ENCODE measurements around the gene MARVELD3.
"Not testable (repeated sequence)": the region's sequence is repeated elsewhere in the genome, so short reads cannot be mapped to it uniquely, and the experiment has no call there.

MARVELD3 gene, protein sequence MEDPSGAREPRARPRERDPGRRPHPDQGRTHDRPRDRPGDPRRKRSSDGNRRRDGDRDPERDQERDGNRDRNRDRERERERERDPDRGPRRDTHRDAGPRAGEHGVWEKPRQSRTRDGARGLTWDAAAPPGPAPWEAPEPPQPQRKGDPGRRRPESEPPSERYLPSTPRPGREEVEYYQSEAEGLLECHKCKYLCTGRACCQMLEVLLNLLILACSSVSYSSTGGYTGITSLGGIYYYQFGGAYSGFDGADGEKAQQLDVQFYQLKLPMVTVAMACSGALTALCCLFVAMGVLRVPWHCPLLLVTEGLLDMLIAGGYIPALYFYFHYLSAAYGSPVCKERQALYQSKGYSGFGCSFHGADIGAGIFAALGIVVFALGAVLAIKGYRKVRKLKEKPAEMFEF

DNA sequence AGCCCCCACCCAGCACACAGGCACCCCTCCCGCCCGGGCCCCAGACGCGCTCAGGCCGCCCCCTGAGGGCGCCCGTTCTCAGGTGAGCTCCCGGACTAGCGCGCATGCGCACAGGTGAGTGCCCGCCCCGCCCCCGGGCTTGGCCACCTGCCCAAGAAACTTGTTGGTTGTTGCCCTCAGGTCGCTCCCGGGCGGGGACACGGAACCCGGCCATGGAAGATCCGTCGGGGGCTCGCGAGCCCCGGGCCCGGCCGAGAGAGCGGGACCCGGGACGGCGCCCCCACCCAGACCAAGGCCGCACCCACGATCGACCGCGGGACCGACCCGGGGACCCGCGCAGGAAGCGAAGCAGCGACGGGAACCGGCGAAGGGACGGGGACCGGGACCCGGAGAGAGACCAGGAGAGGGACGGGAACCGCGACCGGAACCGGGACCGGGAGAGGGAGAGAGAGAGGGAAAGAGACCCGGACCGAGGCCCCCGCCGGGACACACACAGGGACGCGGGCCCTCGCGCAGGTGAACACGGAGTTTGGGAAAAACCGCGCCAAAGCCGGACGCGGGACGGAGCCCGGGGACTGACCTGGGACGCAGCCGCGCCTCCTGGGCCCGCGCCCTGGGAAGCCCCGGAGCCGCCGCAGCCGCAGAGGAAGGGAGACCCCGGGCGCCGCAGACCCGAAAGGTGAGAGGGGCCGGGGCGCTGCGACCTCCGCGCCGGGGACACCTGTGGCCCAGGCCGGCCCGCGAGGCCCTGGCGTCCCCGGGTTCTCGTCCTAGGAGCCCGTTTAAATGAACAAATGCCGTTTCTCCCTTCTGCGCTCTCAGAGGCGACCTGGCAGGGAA, at the start of gene MARVELD3:
TSS of gene MARVELD3 (plus strand) at position 167 of the 840 bp plus-strand sequence. CDS start at position 213, 46 bp downstream.
- DNase-seq (ENCODE audit: low read depth), result no peak

DNA sequence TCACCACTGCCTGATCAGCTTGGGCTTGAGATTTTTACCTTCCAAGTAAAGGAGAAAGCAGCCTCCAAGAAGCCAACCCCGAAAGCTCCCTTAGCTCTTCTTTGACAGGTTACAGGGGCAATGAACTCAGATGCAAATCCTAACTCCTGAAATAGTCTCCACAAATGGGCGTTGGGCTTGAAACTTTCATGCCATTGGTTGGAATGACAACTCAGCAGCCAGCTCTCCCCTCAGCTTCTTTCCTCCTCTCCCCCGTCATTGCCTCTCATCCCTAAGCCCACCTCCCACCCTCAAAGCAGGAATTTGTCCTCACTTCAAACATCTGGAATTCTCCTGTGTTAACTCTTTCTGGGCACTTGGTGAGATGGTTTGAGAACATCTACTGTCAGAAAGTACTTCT, 49.0 kb upstream of the MARVELD3 start, which contains the start of gene TAT:
TSS of gene TAT (minus strand) at position 122 of the 400 bp plus-strand sequence. CDS start 677 bp downstream, outside the sequence.
- H3K4me3 ChIP-seq (ENCODE audit: control insufficient read depth, low read depth, low read length), result no peak within 1 kb of the TSS
- TF ChIP-seq, protein P1, sequence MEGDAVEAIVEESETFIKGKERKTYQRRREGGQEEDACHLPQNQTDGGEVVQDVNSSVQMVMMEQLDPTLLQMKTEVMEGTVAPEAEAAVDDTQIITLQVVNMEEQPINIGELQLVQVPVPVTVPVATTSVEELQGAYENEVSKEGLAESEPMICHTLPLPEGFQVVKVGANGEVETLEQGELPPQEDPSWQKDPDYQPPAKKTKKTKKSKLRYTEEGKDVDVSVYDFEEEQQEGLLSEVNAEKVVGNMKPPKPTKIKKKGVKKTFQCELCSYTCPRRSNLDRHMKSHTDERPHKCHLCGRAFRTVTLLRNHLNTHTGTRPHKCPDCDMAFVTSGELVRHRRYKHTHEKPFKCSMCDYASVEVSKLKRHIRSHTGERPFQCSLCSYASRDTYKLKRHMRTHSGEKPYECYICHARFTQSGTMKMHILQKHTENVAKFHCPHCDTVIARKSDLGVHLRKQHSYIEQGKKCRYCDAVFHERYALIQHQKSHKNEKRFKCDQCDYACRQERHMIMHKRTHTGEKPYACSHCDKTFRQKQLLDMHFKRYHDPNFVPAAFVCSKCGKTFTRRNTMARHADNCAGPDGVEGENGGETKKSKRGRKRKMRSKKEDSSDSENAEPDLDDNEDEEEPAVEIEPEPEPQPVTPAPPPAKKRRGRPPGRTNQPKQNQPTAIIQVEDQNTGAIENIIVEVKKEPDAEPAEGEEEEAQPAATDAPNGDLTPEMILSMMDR (IDR thresholded peaks at IDR 0.05; ENCODE audit: control insufficient read depth, insufficient read depth, low read depth, low read length, missing control alignments), result no peak
- no peak for DNase-seq (ENCODE audit: low read depth)

More for the DNA sequence above, at the start of gene MARVELD3:
- TF ChIP-seq, protein P1 (IDR thresholded peaks at IDR 0.05; ENCODE audit: control insufficient read depth, insufficient read depth, low read depth, low read length, missing control alignments), result no peak
- H3K4me3 ChIP-seq (ENCODE audit: control insufficient read depth, low read depth, low read length), result peak within 1 kb of the TSS; percentile 24

DNA sequence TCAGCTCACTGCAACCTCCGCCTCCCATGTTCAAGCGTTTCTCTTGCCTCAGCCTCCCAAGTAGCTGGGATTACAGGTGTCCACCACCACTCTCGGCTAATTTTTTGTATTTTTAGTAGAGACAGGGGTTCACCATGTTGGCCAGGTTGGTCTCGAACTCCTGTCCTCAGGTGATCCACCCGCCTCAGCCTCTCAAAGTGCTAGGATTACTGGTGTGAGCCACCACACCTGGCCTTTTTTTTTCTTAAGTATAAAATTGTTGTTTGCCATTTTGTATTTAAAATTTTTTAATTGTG, 43.5 kb upstream of the MARVELD3 start:
- not testable (repeated sequence) for DNase-seq (ENCODE audit: low read depth); H3K4me3 ChIP-seq (ENCODE audit: control insufficient read depth, low read depth, low read length)

DNA sequence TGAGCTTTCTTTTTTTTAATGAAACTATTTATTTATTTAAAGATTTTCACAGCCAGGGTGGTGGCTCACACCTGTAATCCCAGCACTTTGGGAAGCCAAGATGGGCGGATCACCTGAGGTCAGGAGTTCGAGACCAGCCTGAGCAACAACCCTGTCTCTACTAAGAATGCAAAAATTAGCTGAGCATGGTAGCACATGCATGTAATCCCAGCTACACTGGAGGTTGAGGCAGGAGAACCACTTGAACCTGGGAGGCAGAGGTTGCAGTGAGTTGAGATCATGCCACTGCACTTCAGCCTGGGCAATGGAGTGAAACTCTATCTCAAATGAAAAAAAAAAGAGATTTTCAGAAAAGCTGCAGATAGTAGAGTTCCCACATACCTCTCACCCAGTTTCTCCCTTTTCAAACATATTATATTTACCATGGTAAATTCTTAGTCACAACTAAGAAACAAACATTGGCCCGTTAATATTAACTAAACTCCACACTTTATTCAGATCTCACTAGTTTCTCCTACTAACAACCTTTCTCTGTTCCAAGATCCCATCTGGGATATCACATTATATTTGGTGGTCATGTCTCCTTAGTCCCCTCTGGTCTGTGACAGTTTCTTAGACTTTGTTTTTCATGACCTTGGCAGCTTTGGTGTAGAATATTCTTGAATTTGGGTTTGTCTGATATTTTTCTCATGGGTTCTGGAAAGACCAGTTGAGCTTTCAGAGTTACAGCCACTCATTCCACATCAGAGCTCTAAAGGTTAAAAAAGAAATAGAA, 41.3 kb upstream of the MARVELD3 start:
- TF ChIP-seq, protein P1 (IDR thresholded peaks at IDR 0.05; ENCODE audit: control insufficient read depth, insufficient read depth, low read depth, low read length, missing control alignments), result no peak
- H3K4me3 ChIP-seq (ENCODE audit: control insufficient read depth, low read depth, low read length), result no peak overlapping the region
- no peak for DNase-seq (ENCODE audit: low read depth)

DNA sequence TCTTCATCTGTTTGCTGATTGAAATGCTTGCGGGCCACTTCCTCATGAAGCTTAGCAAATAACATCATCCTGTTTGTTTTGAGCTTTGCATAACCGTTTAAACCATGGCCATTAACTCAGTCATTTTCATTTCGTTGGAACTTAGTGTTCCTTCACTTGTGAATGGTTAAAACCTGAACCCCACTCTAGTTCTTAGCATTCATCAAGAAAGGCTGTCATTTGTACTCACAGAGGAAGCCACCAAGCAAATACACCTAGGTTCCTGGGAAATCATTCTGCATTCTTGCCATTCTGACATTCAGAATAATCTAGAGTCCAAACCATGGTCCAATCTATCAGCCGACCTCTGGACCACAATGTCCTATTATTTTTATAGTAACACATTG, 40.7 kb upstream of the MARVELD3 start:
- TF ChIP-seq, protein P1 (IDR thresholded peaks at IDR 0.05; ENCODE audit: control insufficient read depth, insufficient read depth, low read depth, low read length, missing control alignments), result no peak
- no peak for DNase-seq (ENCODE audit: low read depth)
- no peak overlapping the region for H3K4me3 ChIP-seq (ENCODE audit: control insufficient read depth, low read depth, low read length)

DNA sequence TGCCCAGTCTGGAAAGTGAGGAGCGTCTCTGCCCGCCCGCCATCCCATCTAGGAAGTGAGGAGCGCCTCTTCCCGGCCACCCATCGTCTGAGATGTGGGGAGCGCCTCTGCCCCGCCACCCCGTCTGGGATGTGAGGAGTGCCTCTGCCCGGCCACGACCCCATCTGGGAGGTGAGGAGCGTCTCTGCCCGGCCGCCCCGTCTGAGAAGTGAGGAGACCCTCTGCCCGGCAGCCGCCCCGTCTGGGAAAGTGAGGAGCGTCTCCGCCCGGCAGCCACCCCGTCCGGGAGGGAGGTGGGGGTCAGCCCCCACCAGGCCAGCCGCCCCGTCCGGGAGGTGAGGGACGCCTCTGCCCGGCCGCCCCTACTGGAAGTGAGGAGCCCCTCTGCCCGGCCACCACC, 36.6 kb upstream of the MARVELD3 start:
- H3K4me3 ChIP-seq (ENCODE audit: control insufficient read depth, low read depth, low read length); DNase-seq (ENCODE audit: low read depth): not testable (repeated sequence)

DNA sequence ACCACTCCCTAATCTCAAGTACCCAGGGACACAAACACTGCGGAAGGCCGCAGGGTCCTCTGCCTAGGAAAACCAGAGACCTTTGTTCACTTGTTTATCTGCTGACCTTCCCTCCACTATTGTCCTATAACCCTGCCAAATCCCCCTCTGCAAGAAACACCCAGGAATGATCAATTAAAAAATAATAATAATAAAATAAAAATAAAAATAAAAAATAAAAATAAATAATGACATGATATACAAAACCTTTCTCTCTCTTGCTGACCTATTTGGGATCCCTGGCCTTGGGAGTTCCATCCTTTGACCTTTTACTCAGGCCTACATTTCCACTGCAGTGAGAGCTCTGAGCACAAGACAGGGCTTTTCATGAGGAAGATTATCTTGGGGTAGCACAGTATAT, 35.9 kb upstream of the MARVELD3 start:
- not testable (repeated sequence) for DNase-seq (ENCODE audit: low read depth); H3K4me3 ChIP-seq (ENCODE audit: control insufficient read depth, low read depth, low read length)

DNA sequence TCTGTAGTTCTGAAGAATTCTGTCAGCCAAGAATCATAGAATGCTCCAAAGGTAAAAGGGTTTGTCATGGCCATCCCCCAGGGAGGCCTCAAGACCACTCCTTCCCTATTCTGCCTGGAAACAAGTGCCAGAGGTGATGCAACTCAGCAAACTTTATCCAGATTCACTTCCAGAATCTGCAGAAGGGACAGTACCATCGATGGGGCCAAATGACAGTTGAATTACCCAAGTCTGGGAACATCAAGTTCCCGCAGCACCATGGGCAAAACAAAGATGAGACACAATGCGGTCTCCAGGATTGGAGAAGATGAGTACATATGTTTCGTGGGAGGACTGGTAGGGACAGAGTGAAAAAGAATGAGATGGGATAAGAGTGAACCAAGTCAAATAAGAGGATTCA, 35.4 kb upstream of the MARVELD3 start:
- TF ChIP-seq, protein P1 (IDR thresholded peaks at IDR 0.05; ENCODE audit: control insufficient read depth, insufficient read depth, low read depth, low read length, missing control alignments), result no peak
- H3K4me3 ChIP-seq (ENCODE audit: control insufficient read depth, low read depth, low read length), result no peak overlapping the region
- no peak for DNase-seq (ENCODE audit: low read depth)

Data from AG09309 (cell line).